Measurements from ENCODE around the gene ABHD6.
"Not testable (repeated sequence)": the region's sequence is repeated elsewhere in the genome, so short reads cannot be mapped to it uniquely, and the experiment has no call there.

Gene ABHD6

DNA sequence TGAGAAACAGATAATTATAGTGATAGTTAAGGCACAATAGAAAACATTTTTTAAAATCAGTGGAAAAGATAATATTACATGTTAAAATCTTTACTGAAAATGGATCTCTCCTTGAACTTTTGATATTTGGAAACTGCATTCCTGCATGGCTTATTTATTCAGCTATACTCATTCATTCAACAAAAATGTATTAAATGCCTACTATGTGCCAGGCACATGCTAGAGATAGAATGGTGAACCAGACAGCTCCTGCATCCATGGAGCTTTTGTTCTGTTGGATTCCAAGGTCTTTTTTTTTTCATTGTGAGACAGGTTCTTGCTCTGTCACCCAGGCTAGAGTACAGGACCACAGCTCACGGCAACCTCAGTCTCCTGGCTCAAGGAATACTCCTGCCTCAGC, 99.6 kb downstream of the ABHD6 start:
- H3K27ac ChIP-seq (ENCODE audit: extremely low read depth, low read depth, low read length): no peak overlapping the region

DNA sequence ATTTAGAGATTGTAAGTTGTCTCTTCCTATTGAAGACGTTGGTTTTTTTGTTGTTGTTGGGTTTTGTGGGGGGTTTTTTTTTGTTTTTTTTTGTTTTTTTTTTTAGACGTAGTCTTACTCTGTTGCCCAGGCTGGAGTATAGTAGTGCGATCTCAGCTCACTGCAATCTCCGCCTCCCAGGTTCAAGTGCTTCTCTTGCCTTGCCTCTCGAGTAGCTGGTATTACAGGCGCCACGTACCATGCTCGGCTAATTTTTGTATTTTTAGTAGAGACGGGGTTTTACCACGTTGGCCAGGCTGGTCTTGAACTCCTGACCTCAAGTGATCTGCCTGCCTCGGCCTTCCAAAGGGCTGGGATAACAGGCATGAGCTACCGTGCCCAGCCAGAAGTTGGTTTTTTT, 101.6 kb downstream of the ABHD6 start:
- POLR2A ChIA-PET; H3K27ac ChIP-seq (ENCODE audit: extremely low read depth, low read depth, low read length); H3K9me3 ChIP-seq (ENCODE audit: control insufficient read depth, insufficient read depth, low read depth, low read length); H3K4me1 ChIP-seq (ENCODE audit: control insufficient read depth, insufficient read depth, low read length); H3K4me3 ChIP-seq (ENCODE audit: low read depth, low read length): not testable (repeated sequence)
- CTCF ChIA-PET: interaction anchor here (0.6 kb wide), 2 partner anchors 67 to 101 kb away, joined by 3 to 4 read pairs; no protein-coding TSS in a partner anchor
- peaks cover 0 to 10% of the 10 kb centered on the region in 2 experiments; a peak in 2 of 3 replicates for H3K36me3 ChIP-seq (ENCODE audit: control insufficient read depth in 2 of 2, insufficient read depth in 1 of 2, low read length in 2 of 2)

More for the DNA sequence above, 99.6 kb downstream of the ABHD6 start:
- POLR2A ChIA-PET: no interaction called here
- TF ChIP-seq ZNF248 (tag by site-specific recombination; IDR thresholded peaks at IDR 0.05) (no peak), ZNF266 (tag by site-specific recombination; IDR thresholded peaks at IDR 0.05; ENCODE audit: low read depth) (no peak), ZNF202 (tag by site-specific recombination; IDR thresholded peaks at IDR 0.05; ENCODE audit: borderline replicate concordance) (no peak), ZNF555 (tag by site-specific recombination; conservative IDR thresholded peaks at IDR 0.05) (no peak), MEIS1 (CRISPR knock-in tag; IDR thresholded peaks at IDR 0.05; ENCODE audit: borderline replicate concordance) (no peak), ZNF707 (tag by site-specific recombination; IDR thresholded peaks at IDR 0.05) (no peak), ZNF660 (tag by site-specific recombination; IDR thresholded peaks at IDR 0.05) (no peak)
- Histone ChIP-seq H3K4me1 (ENCODE audit: control insufficient read depth, insufficient read depth, low read length) (no peaks in the 10 kb centered on the region; the same call in 1 of the 2 replicates), H3K4me3 (ENCODE audit: low read depth, low read length) (no peak overlapping the region), H3K9me3 (ENCODE audit: control insufficient read depth, insufficient read depth, low read depth, low read length) (no peaks in the 10 kb centered on the region), H3K36me3 (ENCODE audit: control insufficient read depth in 2 of 2, insufficient read depth in 1 of 2, low read length in 2 of 2) (no peaks in the 10 kb centered on the region; a peak in 1 of 3 replicates)
- CTCF ChIA-PET: no interaction called here

DNA sequence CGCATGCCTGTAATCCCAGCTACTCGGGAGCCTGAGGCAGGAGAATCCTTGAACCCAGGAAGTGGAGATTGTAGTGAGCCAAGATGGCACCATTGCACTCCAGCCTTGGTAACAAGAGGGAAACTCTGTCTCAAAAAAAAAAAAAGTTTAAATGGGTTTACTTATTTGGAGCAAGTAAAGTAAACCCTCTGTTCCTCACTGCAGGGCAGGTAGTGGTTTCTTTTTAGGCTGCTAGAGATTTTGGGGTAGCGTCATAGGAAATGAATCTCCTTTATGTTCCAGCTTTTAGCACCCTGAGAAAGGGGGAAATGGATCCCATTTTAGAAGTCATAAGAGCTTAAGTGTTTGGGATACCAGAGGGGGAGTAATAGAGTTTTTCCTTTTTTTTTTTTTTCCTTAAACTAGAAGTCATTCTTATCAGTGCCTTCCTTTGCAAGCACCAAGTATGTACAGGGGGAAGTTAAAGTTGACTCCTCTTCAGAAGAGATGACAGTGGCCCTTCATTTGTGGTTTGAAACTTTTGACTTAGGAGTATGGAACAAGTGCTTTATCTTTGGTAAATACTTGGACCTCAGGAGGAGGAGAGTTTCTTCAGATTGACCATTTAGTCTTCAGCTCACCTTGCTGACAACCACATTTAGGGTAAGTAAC, 103.1 kb downstream of the ABHD6 start:
- TF ChIP-seq ZNF600 (tag by site-specific recombination; IDR thresholded peaks at IDR 0.05) (no peak), ZNF335 (tag by site-specific recombination; conservative IDR thresholded peaks at IDR 0.05) (no peak), ZNF184 (tag by site-specific recombination; IDR thresholded peaks at IDR 0.05) (no peak), ZNF302 (tag by site-specific recombination; IDR thresholded peaks at IDR 0.05; ENCODE audit: low read depth) (no peak), BCL11B (tag by site-specific recombination; IDR thresholded peaks at IDR 0.05; ENCODE audit: low read depth) (no peak), ZFP3 (tag by site-specific recombination; IDR thresholded peaks at IDR 0.05; ENCODE audit: low read depth) (no peak), ZNF544 (tag by site-specific recombination; IDR thresholded peaks at IDR 0.05) (no peak), ZNF324 (tag by site-specific recombination; IDR thresholded peaks at IDR 0.05) (no peak), ZNF561 (tag by site-specific recombination; IDR thresholded peaks at IDR 0.05; ENCODE audit: borderline replicate concordance) (no peak)
- TF ChIP-seq, protein P1, sequence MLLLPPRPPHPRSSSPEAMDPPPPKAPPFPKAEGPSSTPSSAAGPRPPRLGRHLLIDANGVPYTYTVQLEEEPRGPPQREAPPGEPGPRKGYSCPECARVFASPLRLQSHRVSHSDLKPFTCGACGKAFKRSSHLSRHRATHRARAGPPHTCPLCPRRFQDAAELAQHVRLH (tag by site-specific recombination; IDR thresholded peaks at IDR 0.05): no peak
- TF ChIP-seq, protein P2, sequence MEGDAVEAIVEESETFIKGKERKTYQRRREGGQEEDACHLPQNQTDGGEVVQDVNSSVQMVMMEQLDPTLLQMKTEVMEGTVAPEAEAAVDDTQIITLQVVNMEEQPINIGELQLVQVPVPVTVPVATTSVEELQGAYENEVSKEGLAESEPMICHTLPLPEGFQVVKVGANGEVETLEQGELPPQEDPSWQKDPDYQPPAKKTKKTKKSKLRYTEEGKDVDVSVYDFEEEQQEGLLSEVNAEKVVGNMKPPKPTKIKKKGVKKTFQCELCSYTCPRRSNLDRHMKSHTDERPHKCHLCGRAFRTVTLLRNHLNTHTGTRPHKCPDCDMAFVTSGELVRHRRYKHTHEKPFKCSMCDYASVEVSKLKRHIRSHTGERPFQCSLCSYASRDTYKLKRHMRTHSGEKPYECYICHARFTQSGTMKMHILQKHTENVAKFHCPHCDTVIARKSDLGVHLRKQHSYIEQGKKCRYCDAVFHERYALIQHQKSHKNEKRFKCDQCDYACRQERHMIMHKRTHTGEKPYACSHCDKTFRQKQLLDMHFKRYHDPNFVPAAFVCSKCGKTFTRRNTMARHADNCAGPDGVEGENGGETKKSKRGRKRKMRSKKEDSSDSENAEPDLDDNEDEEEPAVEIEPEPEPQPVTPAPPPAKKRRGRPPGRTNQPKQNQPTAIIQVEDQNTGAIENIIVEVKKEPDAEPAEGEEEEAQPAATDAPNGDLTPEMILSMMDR (tag by site-specific recombination; IDR thresholded peaks at IDR 0.05): no peak
- TF ChIP-seq, protein P3, sequence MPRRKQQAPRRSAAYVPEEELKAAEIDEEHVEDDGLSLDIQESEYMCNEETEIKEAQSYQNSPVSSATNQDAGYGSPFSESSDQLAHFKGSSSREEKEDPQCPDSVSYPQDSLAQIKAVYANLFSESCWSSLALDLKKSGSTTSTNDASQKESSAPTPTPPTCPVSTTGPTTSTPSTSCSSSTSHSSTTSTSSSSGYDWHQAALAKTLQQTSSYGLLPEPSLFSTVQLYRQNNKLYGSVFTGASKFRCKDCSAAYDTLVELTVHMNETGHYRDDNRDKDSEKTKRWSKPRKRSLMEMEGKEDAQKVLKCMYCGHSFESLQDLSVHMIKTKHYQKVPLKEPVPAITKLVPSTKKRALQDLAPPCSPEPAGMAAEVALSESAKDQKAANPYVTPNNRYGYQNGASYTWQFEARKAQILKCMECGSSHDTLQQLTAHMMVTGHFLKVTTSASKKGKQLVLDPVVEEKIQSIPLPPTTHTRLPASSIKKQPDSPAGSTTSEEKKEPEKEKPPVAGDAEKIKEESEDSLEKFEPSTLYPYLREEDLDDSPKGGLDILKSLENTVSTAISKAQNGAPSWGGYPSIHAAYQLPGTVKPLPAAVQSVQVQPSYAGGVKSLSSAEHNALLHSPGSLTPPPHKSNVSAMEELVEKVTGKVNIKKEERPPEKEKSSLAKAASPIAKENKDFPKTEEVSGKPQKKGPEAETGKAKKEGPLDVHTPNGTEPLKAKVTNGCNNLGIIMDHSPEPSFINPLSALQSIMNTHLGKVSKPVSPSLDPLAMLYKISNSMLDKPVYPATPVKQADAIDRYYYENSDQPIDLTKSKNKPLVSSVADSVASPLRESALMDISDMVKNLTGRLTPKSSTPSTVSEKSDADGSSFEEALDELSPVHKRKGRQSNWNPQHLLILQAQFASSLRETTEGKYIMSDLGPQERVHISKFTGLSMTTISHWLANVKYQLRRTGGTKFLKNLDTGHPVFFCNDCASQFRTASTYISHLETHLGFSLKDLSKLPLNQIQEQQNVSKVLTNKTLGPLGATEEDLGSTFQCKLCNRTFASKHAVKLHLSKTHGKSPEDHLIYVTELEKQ (tag by site-specific recombination; IDR thresholded peaks at IDR 0.05; ENCODE audit: borderline replicate concordance): no peak
- ChIA-PET POLR2A (no interaction called here), CTCF (interaction anchor here (1.5 kb wide), 1 partner anchor 19 kb away, joined by 4 read pairs; no protein-coding TSS in a partner anchor)
- peaks cover 0 to 10% of the 10 kb centered on the region in 2 experiments; a peak in 2 of 3 replicates for H3K36me3 ChIP-seq (ENCODE audit: control insufficient read depth in 2 of 2, insufficient read depth in 1 of 2, low read length in 2 of 2)
- H3K4me1 ChIP-seq (ENCODE audit: control insufficient read depth, insufficient read depth, low read length): no peaks in the 10 kb centered on the region
- H3K9me3 ChIP-seq (ENCODE audit: control insufficient read depth, insufficient read depth, low read depth, low read length): no peaks in the 10 kb centered on the region
- H3K4me3 ChIP-seq (ENCODE audit: low read depth, low read length): no peak overlapping the region
- H3K27ac ChIP-seq (ENCODE audit: extremely low read depth, low read depth, low read length): no peak overlapping the region

All from HEK293 (cell line).